Measurements from ENCODE around the gene SVOP.

GRCh38 chr12:108959748-108960655 lies 60.9 kb downstream of the SVOP start:
- TF ChIP-seq SIN3A (IDR thresholded peaks at IDR 0.05; ENCODE audit: borderline replicate concordance, insufficient read depth, low read length) (no peak), REST (IDR thresholded peaks at IDR 0.05; ENCODE audit: insufficient read depth in 1 of 2, low read depth in 2 of 2, low read length in 2 of 2) (no peak), POLR2AphosphoS5 (IDR thresholded peaks at IDR 0.05; ENCODE audit: low read depth, low read length) (no peak)

Data from PFSK-1 (cell line).